Activated CD4-positive, alpha-beta T cell treated with anti-CD3 and anti-CD28 coated beads for 24 hours (primary cell): ENCODE data around the gene PODN.

Experiments used
- DNase-seq, 2 donors: peaks; one replicate each; pipeline ENCODE4 v3.0.0-alpha.2; 2020; ENCODE audit warnings: low read depth in 2 of 2

The PODN gene

GRCh38 chr1:53131590-53131938, 69.6 kb downstream of the PODN start:
- DNase-seq = no peak

- no peak for DNase-seq
Observed at GRCh38 chr1:53132176-53132575, 70.2 kb downstream of the PODN start.

GRCh38 chr1:53133261-53134041, 71.4 kb downstream of the PODN start:
- no peak for DNase-seq

- no peak for DNase-seq
Observed at GRCh38 chr1:53134042-53134485, 72.1 kb downstream of the PODN start.
